Measurements from ENCODE around the gene SUGP1.

GRCh38 chr19:19337120-19337519 is 16.8 kb upstream of the SUGP1 start:
- TF ChIP-seq POLR2AphosphoS5 (IDR thresholded peaks at IDR 0.05; ENCODE audit: low read depth, low read length), result no peak
- no peak for TF ChIP-seq POLR2A (IDR thresholded peaks at IDR 0.05; ENCODE audit: low read depth, low read length)
